Subcutaneous adipose tissue (tissue), 4 donors: ENCODE measurements around the gene IHH. TPM values are rescaled to one million over a fixed set of nuclear protein-coding genes. Genes with fewer than 3 reads are reported as not detected.

ENCODE experiments used
- total RNA-seq, 4 donors: library from RNA; depleted of rRNA; stranded (reverse); fragments of >200 nt; gene quantifications; one replicate each; pipeline ENCODE4 v1.1.0, GENCODE V29; 2016
- TF ChIP-seq, protein P1 (sequence below): fragments of 450-650 bp; IDR thresholded peaks from one replicate; pipeline ENCODE4 v1.5.1; 2016; ENCODE audit warnings: low read depth, mild to moderate bottlenecking, control low read depth, antibody characterized with exemption, moderate library complexity

Gene IHH
- total RNA-seq, 4 donors from 2014 or later = 0.33 TPM; not detected in 3

GRCh38 chr2:219054956-219055903 is 5.5 kb downstream of the IHH start:
- TF ChIP-seq, protein P1, sequence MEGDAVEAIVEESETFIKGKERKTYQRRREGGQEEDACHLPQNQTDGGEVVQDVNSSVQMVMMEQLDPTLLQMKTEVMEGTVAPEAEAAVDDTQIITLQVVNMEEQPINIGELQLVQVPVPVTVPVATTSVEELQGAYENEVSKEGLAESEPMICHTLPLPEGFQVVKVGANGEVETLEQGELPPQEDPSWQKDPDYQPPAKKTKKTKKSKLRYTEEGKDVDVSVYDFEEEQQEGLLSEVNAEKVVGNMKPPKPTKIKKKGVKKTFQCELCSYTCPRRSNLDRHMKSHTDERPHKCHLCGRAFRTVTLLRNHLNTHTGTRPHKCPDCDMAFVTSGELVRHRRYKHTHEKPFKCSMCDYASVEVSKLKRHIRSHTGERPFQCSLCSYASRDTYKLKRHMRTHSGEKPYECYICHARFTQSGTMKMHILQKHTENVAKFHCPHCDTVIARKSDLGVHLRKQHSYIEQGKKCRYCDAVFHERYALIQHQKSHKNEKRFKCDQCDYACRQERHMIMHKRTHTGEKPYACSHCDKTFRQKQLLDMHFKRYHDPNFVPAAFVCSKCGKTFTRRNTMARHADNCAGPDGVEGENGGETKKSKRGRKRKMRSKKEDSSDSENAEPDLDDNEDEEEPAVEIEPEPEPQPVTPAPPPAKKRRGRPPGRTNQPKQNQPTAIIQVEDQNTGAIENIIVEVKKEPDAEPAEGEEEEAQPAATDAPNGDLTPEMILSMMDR = no peak

- TF ChIP-seq, protein P1 = no peak
Observed at GRCh38 chr2:219049282-219049681, 11.4 kb downstream of the IHH start.

DNA sequence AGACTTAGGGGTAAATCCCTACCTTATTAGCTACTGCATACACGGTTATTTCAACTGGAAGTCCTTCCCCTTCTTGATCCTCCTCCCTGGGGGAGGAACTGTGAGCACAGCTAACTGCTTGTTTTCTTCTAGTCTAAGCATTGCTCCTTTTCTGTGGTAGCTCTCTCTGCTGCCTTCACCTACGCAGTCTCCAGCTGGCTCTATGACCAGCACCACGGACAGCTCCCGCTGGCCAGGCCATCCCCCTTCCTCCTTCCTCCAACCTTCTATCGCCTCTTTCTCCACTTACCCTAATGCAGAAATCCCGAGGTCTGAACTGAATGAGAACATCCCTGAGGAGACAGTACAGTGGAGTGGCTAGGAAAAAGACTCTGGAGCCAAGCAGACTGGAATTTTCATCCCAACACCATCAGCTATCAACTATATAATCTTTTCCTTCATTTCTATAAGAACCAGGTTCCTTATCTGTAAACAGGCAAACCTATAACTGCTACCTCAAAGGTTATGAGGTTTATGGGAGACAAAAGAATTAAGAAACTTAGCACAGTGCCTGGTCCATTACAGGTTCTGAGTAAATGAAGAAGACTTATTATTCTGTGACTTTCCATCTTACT is 14.7 kb downstream of the IHH start:
- TF ChIP-seq, protein P1 = no peak

DNA sequence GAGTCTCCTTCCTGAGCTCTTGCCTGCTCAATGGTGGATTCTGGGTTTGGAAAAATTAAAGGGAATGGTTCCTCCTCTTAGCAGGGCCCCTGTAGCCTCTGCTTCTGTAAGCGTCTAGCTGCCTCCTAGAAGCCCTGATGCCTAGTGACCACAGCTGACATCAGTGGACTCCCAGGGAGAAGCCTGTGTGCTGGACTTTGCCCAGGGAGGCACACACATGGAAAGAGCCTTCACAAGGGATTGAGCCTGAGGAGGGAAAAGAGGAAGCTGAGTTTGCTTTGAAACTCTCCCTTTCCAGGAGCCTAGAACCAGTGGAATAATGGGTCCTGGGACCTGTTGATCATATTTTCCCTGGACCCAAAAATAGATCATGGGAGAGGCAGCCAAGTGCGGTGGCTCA is 18.0 kb downstream of the IHH start:
- TF ChIP-seq, protein P1 = no peak

GRCh38 chr2:219042157-219042556 is 18.6 kb downstream of the IHH start:
- TF ChIP-seq, protein P1 = no peak

DNA sequence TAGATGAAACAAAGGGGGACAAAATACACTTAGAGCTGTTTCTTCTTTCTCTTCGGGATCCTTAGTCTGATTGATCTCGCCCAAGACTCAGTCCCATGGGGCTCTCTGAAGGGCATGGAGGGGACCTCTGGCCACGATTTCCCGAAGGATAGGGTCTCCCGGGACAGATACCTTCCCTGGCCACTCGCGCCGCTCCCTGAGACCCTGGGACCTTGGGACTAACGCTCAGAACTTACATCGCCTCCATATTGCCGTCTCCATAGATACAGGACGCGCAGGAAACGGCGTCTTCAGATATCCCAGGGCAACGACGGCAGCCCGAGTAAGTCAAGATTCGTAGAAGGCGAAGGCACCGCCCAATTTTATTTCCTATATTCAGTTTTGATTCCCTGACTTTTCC is 19.5 kb downstream of the IHH start, which contains the start of gene CFAP65:
CFAP65 (minus strand) TSS at position 265 of the 400 bp plus-strand sequence. CDS start 2,468 bp downstream, outside the sequence.
- TF ChIP-seq, protein P1 = no peak

DNA sequence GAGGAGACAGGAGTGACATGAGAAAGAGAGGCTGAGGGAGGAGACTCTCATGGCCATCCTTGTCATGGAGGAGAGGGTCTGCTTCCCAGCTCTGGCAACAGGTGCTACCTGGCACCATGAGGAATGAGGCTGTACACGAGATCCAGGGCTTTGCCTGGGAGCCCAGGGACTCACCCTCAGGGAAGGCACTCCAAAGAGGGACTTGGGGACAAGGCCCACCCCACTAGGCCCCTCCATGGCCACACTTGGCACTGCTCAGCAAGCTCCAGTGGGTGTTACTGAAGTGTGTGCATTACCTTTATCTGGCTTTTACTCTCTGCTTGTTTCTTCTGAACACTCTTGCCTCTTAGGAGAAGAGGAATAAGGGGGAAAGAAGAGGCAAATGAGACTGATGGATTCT is 22.1 kb downstream of the IHH start:
- TF ChIP-seq, protein P1 = no peak
